Renal cortex interstitium (tissue), 15 donors: ENCODE results near the gene RAB35. TPM values are rescaled to one million over a fixed set of nuclear protein-coding genes. Genes with fewer than 3 reads are reported as not detected.

Experiments used
- DNase-seq, 11 donors: peaks; one replicate each; pipeline ENCODE4 v3.0.0-alpha.2; 2013; ENCODE audit warnings: low read depth in 9 of 11, low spot score in 4 of 11; ENCODE audit errors: extremely low read depth in 1 of 11
- long read RNA-seq, 16 experiments: transcript quantifications; one replicate each; lab custom pipeline, GENCODE V29; 2026
- polyA plus RNA-seq, 3 donors: library from polyadenylated mRNA; unstranded; fragments of 120-200 nt; gene quantifications; one replicate each; pipeline ENCODE4 v1.2.1, GENCODE V29; 2013; ENCODE audit not compliant: insufficient read length in 3 of 3

Gene RAB35
- polyA plus RNA-seq: 10 to 100 TPM; 34.9 to 43.1 (median 36.9) TPM
- long read RNA-seq, donor 1, transcript RAB35-201 (6 exons, 2,945 nt): major isoform, 12 of 15 reads
- long read RNA-seq, donor 1, partial matches to known transcripts: 0 of 15 reads
- long read RNA-seq, donor 1, other reads (novel, unspliced or antisense): 0 of 15 reads
- long read RNA-seq, donor 2, transcript RAB35-201 (6 exons, 2,945 nt): major isoform, 14 of 20 reads
- long read RNA-seq, donor 2, partial matches to known transcripts: 6 of 20 reads
- long read RNA-seq, donor 2, other reads (novel, unspliced or antisense): 0 of 20 reads
- long read RNA-seq, donor 3, transcript RAB35-201 (6 exons, 2,945 nt): major isoform, 11 of 25 reads
- long read RNA-seq, donor 3, partial matches to known transcripts: 13 of 25 reads
- long read RNA-seq, donor 3, other reads (novel, unspliced or antisense): 0 of 25 reads
- long read RNA-seq, donor 4, transcript RAB35-201 (6 exons, 2,945 nt): major isoform, 5 of 6 reads
- long read RNA-seq, donor 4, partial matches to known transcripts: 0 of 6 reads
- long read RNA-seq, donor 4, other reads (novel, unspliced or antisense): 0 of 6 reads
- long read RNA-seq, donor 5: 0 reads
- long read RNA-seq, donor 6, transcript RAB35-201 (6 exons, 2,945 nt): major isoform, 9 of 25 reads
- long read RNA-seq, donor 6, partial matches to known transcripts: 15 of 25 reads
- long read RNA-seq, donor 6, other reads (novel, unspliced or antisense): 0 of 25 reads
- long read RNA-seq, donor 7, transcript RAB35-201 (6 exons, 2,945 nt): major isoform, 21 of 30 reads
- long read RNA-seq, donor 7, partial matches to known transcripts: 8 of 30 reads
- long read RNA-seq, donor 7, other reads (novel, unspliced or antisense): 0 of 30 reads
- long read RNA-seq, donor 8, transcript RAB35-201 (6 exons, 2,945 nt): major isoform, 12 of 31 reads
- long read RNA-seq, donor 8, partial matches to known transcripts: 17 of 31 reads
- long read RNA-seq, donor 8, other reads (novel, unspliced or antisense): 0 of 31 reads
- long read RNA-seq, donor 9, transcript RAB35-201 (6 exons, 2,945 nt): major isoform, 20 of 38 reads
- long read RNA-seq, donor 9, partial matches to known transcripts: 16 of 38 reads
- long read RNA-seq, donor 9, other reads (novel, unspliced or antisense): 0 of 38 reads
- long read RNA-seq, donor 10, transcript RAB35-201 (6 exons, 2,945 nt): major isoform, 14 of 24 reads
- long read RNA-seq, donor 10, partial matches to known transcripts: 9 of 24 reads
- long read RNA-seq, donor 10, other reads (novel, unspliced or antisense): 0 of 24 reads
- long read RNA-seq, donor 11, partial matches to known transcripts: 0 of 6 reads
- long read RNA-seq, donor 11, other reads (novel, unspliced or antisense): 0 of 6 reads
- long read RNA-seq, donor 12, partial matches to known transcripts: 0 of 6 reads
- long read RNA-seq, donor 12, other reads (novel, unspliced or antisense): 0 of 6 reads
- long read RNA-seq, donor 13: 0 reads
- long read RNA-seq, donor 14, transcript RAB35-201 (6 exons, 2,945 nt): major isoform, 12 of 13 reads
- long read RNA-seq, donor 14, partial matches to known transcripts: 0 of 13 reads
- long read RNA-seq, donor 14, other reads (novel, unspliced or antisense): 0 of 13 reads
- long read RNA-seq, donor 15, transcript RAB35-201 (6 exons, 2,945 nt): major isoform, 9 of 10 reads
- long read RNA-seq, donor 15, partial matches to known transcripts: 0 of 10 reads
- long read RNA-seq, donor 15, other reads (novel, unspliced or antisense): 0 of 10 reads
- long read RNA-seq, donor 16, transcript RAB35-201 (6 exons, 2,945 nt): major isoform, 31 of 72 reads
- long read RNA-seq, donor 16, partial matches to known transcripts: 38 of 72 reads
- long read RNA-seq, donor 16, other reads (novel, unspliced or antisense): 0 of 72 reads

DNA sequence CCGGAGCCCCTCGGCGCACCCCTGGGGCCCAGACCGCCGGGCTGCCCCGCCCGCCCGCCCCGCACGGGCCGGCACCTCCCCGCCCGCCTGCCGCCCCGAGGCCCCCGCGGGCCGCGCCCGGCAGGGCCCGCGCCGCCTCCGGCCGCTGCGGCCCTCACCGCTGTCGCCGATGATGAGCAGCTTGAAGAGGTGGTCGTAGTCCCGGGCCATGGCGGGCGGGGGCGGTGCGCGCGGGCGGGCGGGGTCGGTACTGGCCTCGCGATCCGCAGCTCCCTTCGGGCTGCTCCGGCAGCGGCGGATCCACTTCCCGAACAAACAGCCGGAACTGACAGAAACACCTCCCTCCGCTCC, at the start of gene RAB35:
RAB35 (minus strand) TSS at position 313 of the 351 bp plus-strand sequence; CDS start at position 210, 103 bp downstream.
- DNase-seq: no peak

DNA sequence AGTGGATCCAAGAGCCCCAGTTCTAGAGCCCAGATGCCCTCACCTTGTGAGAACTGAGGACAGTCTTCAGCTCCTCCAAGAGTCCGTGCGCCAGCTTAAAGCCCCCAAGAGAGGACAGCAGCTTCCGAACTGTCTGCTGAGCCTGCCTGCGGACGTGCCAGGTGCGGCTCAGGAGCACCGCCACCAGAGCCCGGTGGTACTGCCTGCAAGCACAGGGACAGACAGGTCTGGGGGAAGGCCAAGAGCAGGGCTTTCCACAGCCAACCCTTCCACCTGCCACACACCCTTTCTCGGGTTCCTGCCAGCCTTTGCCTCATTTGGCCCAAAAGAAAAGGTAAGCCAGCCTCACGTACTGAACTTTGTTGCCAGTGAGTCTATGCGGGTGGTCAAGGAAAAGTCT, 47.7 kb upstream of the RAB35 start:
- no peak for DNase-seq

DNA sequence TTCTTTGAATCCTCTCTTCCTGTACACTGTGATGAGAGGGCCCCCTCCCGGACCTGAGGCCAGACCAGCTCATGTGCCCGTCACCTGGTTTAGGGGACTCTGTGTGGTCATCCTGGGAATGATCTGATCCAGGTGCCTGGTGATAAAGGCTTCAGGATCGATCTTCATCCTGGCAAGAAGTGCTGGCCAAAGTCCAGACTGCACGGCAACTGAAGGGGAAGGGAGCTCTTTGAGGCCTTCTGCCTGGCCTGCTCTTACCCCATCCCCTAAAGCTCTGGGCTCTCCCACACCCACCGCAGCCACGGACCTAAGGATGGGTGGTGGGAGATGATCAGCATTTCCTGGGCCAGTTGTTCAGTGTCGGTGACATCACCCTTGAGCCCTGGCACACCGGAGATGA, 46.2 kb upstream of the RAB35 start:
- DNase-seq: no peak

DNA sequence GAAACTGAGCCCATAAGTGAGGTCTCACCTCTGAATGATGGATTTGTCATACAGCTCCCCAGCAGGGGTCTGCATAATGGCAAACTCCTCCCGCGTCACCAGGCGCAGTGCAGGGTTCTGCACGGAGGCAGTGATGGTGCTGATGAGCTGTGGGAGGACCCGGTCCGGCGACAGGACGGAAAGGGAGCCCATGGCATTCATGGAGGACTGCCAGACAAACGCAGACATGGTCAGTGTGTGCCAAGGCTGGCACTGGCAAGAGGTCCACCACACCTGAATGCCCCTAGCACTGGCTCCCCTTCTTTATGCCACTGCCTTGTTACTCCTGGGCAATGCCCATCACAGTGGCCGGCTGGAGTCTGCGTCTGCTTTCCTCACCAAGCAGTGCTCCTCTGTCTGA, 45.3 kb upstream of the RAB35 start:
- DNase-seq: no peak

DNA sequence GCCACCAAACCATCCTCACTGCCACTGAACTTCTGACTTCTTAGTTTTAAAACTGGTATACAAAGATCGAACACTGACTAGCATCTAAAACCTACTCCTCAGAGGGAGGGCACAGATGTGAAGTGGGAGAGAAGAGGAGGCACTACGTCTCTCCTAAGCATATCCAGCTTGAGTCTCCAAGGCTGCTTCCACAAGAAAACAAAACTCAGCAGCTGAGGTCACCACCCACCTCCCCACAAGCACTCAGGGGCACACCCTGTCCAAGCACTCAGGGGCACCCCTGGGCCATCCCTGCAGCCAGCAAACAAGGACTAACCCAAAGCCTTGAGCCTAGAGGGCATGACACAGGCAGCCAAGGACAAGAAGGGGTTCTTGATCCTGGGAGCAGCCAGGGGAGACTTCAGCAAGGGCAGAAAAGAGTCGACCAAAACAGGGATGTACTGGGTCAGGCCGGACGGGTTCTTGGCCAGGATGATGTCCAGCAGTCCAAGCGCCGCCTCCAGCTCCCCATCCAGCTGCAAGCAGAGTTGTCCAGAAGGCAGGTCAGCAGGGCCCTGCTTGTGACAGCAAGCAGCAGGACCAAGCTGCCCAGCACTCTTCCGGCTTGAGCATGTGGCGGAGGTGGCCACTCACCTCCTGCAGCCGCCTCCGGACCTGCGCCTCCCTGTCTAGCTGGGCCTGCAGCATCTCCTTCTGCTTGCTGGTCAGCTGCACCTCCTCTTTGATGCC, 43.1 kb upstream of the RAB35 start:
- no peak for DNase-seq

DNA sequence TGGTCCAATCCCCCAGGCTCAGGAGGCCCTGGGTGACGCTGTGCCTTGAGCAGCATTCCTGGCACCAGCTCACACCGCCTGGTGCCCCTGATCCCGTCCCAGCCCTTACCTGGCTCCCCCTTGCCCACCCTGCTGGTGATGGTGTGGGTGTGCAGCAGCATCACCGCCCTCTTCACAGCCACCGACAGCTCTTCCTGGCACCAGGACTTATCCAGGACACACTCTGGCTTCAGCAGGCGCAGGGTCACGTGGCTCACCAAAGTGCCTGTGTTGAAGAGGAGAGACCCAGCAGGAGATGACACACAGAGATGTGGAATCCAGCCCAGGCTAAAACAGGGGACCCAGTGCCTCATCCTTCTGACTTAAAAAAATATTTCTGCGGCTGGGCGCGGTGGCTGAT, 41.8 kb upstream of the RAB35 start:
- no peak for DNase-seq

DNA sequence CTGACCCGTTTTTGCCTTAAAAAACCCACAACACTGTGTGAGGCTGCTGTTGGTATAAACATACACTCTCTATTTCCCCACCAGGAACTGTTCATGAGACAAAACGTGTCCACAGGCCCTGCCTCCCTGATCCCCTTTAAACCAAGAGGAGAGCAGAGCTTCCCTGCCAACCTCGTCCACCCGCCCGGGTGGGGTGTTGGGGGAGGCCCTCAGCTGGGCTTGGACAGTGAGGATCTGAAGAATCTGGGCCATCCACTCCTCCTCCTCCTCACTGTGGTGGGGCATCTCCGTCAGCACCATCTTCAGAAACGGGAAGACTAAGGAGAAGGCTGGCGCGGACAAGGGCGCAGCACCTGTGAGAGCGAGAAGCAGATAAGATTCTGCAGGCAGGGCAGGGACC, 41.1 kb upstream of the RAB35 start:
- no peak for DNase-seq

DNA sequence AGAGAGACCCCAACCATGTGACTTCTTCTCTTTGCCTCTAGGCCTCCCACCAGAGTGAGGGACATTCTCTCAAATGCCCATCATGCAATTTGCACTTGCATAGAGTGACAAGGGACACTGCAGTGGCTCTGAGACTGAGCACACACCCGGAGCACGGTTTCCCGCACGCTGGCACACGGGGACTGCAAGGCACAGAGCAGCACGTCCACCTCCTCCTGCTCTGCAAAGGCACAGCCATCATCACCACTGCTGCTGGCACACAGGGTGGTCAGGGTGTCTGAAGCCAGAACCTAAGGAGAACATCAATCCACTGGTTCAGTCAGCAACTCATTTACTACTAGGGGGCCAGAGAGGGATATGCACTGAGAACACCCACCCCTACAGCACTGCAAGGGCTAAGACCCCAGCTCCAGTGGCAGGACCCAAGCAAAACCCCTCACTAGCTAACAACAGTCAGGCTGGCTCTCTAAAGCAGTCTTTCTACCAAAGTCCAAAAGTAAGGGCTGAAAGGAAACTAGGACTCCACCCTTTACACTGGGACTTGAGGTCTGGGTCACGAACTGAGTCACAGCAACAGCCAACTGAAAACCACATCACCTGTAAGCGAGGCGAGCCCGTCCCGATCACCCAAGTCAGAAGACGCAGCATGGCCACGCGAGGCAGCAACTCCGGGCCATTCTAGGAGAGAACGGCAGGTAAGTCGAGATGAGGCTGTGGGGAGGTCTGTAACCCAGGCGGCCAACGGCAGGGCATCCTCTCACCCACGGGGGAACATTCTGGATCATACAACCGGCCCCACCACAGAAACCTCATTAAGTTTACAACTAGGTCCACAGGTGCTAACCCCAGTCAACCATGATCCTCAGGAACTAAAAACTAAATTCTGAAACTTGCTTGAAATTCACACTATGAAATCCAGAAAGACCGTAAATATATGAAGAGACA, 40.0 kb upstream of the RAB35 start:
- no peak for DNase-seq

DNA sequence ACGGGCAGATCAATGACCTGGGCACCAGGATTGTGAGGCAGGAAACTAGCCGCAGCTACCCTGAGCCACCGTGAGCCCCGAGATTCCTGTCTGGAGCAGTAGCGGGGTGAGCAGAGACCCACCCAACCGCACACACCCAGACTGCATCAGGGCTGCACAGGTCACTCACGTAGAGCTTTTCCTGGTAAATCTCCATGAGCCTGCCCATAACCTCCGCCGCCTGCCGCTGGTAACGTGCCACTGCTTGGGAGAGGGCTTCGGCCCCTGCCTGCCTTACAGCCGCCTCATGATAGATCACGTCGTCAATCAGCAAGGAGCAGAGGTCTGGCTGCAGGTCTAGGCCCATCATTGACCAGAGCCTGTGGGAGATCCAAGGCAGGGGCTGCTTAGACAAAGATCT, 38.5 kb upstream of the RAB35 start:
- DNase-seq: no peak

DNA sequence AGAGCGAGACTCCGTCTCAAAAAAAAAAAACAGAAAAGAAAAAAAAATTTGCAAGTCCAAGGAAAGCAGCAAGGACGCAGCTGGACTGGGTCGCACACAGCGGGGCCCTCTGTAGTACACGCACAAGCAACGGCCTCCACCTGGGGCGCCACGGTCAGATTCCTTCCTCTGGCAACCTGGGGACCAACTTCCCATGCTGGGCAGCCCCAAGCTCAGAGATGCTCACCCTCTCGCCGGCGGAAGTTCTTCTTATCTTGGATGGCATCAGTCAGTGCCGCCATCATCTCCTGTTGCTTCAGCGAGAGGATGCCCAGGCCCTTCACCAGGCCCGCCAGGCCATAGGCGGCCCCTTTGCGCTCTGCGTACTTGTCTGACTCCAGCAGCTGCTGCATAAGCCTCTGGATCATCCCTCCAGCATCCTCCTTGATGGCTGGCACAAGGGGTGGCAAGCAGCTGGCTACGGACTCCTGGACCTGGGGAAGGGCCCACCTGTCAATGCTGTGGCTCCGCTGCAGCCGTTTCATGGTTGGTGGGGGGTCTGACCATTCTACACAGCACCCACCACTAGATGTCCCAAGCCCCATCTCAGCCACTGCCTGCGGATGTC, 34.5 kb upstream of the RAB35 start:
- DNase-seq: no peak

DNA sequence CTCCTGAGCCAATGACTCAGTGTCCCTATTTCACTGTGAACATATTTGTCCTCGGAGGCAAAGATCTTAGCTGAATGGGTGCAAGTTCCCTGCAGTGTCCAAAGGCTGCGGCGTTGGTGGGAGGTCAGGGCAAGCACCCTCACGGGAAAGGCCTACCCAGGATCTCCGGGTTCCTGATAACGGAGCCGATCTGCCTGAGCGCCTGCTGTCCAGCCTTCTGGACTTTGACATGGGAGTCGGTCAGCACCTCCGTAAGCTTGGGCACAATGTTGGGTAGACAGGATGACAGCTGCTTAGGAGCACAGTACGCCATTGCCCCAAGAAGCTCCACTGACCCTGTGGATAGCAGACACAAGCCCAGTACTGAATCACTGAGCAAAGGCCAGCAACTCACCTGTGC, 31.5 kb upstream of the RAB35 start:
- DNase-seq: no peak

DNA sequence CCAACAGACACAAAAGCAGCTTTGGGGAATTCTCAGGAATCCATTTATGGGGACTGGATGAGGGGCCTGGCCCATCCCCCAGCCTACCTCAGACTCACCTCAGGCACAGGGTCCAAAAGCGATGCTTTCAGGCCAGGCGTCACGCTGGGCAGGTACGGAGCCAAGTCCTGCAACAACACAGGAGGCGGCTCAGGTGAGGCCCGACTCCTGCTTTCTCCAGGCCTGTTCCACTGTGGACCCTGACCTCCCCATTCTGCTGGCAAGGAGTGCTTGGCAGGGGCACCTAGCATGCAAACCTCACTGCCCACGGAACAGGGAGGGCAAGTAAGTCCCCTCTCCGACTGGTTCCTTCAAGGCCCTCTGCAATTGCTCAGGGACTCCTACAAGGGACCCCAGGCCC, 28.6 kb upstream of the RAB35 start:
- no peak for DNase-seq

DNA sequence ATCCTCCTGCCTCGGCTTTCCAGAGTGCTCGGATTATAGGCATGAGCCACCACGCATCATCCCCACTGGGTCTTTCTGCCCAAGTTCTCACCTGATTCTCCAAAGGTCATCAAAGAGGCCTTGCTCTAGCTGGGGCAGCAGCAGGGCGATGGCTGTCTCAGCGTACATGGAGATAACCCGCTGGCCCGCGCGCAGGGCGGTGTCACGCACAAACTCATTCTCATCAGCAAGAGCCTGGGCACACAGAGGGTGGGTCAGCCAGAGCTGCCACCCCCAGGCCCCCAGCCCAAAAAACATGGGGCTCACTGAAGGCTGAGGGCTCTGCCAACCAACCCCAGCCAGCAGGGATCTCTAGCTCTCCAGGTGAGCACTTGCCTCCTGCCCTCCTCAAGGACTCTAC, 27.7 kb upstream of the RAB35 start:
- DNase-seq: no peak

DNA sequence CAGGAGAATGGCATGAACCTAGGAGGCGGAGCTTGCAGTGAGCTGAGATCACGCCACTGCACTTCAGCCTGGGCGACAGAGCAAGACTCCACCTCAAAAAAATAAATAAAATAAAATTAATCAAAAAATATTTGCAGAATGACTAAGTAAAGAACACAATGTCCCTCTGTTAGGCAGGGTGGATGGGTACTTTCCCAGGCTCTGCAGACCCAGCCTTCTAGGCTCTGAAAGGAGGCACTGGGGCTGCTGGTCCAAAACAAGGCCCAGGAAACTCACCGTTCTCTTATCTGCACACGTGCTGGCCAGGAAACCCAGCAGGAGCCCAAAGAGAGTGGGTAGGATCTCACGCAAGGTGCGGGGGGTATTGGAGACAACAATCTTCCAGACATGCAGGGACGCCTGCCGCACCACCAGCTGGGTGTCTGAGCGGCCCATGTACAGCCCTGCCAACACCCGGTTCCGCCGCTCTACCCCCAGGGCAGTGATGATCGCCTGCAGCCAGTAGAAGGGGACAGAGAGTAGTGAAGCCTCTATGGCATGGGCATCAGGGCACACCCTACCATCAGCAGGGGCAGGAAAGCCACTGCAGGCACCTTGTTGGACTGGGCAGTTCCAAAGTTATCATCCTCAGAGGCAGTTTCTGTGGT, 25.8 kb upstream of the RAB35 start:
- DNase-seq: no peak

DNA sequence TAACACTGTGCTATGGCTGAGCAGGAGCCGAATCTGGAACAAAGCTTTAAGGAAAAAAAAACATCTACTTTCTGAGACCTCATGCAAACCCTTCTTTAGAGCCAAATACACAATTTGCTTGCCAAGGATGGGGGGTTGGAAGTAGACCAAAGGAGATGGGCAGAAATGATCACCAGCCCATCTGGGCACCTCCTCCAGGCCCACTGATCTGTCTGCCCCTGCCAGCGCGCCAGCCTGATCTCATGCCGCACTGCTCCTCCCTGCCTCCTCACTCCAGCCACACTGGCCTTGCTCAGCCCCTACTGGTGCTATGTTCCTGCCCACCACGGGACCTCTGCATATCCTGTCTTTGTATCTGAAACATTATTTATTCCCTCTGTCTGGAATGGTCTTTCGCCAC, 24.8 kb upstream of the RAB35 start:
- no peak for DNase-seq

DNA sequence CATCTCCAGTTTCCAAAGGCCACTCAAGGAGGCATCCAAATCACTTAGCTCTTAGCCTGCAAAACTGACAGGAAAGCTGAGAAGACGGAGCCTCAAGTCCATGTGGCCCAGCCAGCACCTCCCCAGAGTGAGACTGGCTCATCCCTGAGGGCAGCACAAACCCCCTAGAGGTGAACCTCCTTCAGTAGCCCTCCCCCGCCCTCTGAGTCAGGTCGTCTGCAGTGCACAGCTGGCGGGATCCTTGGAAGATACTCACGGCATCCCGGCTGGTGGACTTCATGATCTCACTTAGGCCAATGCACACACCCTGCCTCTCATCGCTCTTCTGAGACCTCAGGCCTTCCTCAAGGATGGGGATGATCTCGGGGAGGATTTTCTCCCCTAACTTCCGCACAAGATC, 24.1 kb upstream of the RAB35 start:
- no peak for DNase-seq
